B cell (primary cell): Measurements from ENCODE around the gene GIT1. TPM values are rescaled to one million over a fixed set of nuclear protein-coding genes. Genes with fewer than 3 reads are reported as not detected.

Experiments used
- ATAC-seq: fragments of 200-7000 bp; cut with Tn5 transposase; one replicate; pipeline ENCODE4 v1.10.0; 2021; ENCODE audit warnings: low read depth, mild to moderate bottlenecking, moderate number of reproducible peaks, moderate library complexity
- CTCF ChIA-PET: fragments of 350-600 bp; sonication (Branson Sonifier 250); formaldehyde crosslinking; loops from one replicate; lab custom pipeline; 2021; ENCODE audit warnings: antibody characterized with exemption, inconsistent platforms; lab: Charles Lee
- POLR2A ChIA-PET: fragments of 350-600 bp; sonication (Branson Sonifier 250); formaldehyde crosslinking; loops from one replicate; lab custom pipeline; 2021; ENCODE audit warnings: antibody characterized with exemption; lab: Charles Lee
- DNase-seq: peaks from one replicate; pipeline ENCODE4 v3.0.0; 2013
- H2AFZ ChIP-seq: 2 replicates; pipeline ENCODE4 v1.6.1; 2012; ENCODE audit warnings: mild to moderate bottlenecking, low read depth, low read length; ENCODE audit not compliant: insufficient read depth, poor library complexity, severe bottlenecking
- H3K27ac ChIP-seq, 2 donors: 1 replicate in 1 of 2; 2 replicates in 1 of 2; pipeline ENCODE4 v1.5.1; 2012 to 2013; ENCODE audit warnings: low read length in 2 of 2, mild to moderate bottlenecking in 2 of 2, moderate library complexity in 1 of 2
- H3K27me3 ChIP-seq, 4 experiments: fragments of 200-600 bp in 1 of 4; sonication (generic) in 1 of 4; replicated peaks in 1 of 4; 1 replicate in 2 of 4; 2 replicates in 2 of 4; pipeline versions ENCODE4 v1.6.1 to v1.7.0; 2013 to 2016; ENCODE audit warnings: low read length in 3 of 4, mild to moderate bottlenecking in 2 of 4, mixed read lengths in 1 of 4, moderate library complexity in 1 of 4; ENCODE audit not compliant: insufficient read depth in 4 of 4, control insufficient read depth in 3 of 4; ENCODE audit errors: control extremely low read depth in 1 of 4
- H3K36me3 ChIP-seq, 2 experiments: replicated peaks in 1 of 2; 1 replicate in 1 of 2; 2 replicates in 1 of 2; pipeline versions ENCODE4 v1.6.1 to v1.7.1; 2013; ENCODE audit warnings: low read length in 1 of 2; ENCODE audit not compliant: insufficient read depth in 2 of 2, control insufficient read depth in 1 of 2; ENCODE audit errors: control extremely low read depth in 1 of 2, extremely low read depth in 1 of 2
- H3K4me1 ChIP-seq, 2 donors: fragments of 200-600 bp in 1 of 2; sonication (generic) in 1 of 2; 1 replicate in 1 of 2; 2 replicates in 1 of 2; pipeline versions ENCODE4 v1.5.1 to v1.6.1; 2013 to 2017; ENCODE audit warnings: low read length in 2 of 2; ENCODE audit not compliant: control insufficient read depth in 2 of 2, insufficient read depth in 2 of 2
- H3K4me2 ChIP-seq: replicated peaks from 2 replicates; pipeline ENCODE3; 2012; ENCODE audit warnings: mild to moderate bottlenecking, low read depth, low read length; ENCODE audit not compliant: poor library complexity, severe bottlenecking
- H3K4me3 ChIP-seq, 5 experiments: fragments of 200-600 bp in 1 of 5; sonication (generic) in 1 of 5; 1 replicate in 3 of 5; 2 replicates in 2 of 5; pipeline versions ENCODE4 v1.5.1 to v1.7.0; 2011 to 2016; ENCODE audit warnings: low read length in 4 of 5, mild to moderate bottlenecking in 4 of 5, low read depth in 2 of 5, control low read depth in 1 of 5, moderate library complexity in 1 of 5; ENCODE audit not compliant: insufficient read depth in 1 of 5; ENCODE audit errors: control extremely low read depth in 1 of 5, extremely low read depth in 1 of 5
- H3K79me2 ChIP-seq: fragments of 200-600 bp; sonication (generic); one replicate; pipeline ENCODE4 v1.6.0; 2016; ENCODE audit warnings: low read length; ENCODE audit not compliant: control insufficient read depth, insufficient read depth
- H3K9ac ChIP-seq: fragments of 200-600 bp; sonication (generic); 2 replicates; pipeline ENCODE4 v1.6.1; 2017; ENCODE audit warnings: mild to moderate bottlenecking, low read length, moderate library complexity
- H3K9me3 ChIP-seq, 3 donors: one replicate each; pipeline versions ENCODE4 v1.6.1 to v1.7.1; 2013; ENCODE audit warnings: low read length in 2 of 3; ENCODE audit not compliant: control insufficient read depth in 2 of 3, insufficient read depth in 1 of 3; ENCODE audit errors: control extremely low read depth in 1 of 3
- H4K20me1 ChIP-seq: 2 replicates; pipeline ENCODE4 v1.6.0; 2012; ENCODE audit warnings: mild to moderate bottlenecking, low read length; ENCODE audit not compliant: insufficient read depth, control insufficient read depth, poor library complexity, severe bottlenecking
- H3K27ac Mint-ChIP-seq: one replicate; pipeline ENCODE4 v1.8.0; 2021; ENCODE audit warnings: mixed read lengths
- H3K27me3 Mint-ChIP-seq: one replicate; pipeline ENCODE4 v1.8.0; 2021; ENCODE audit warnings: mixed read lengths
- H3K4me1 Mint-ChIP-seq: one replicate; pipeline ENCODE4 v1.8.0; 2021; ENCODE audit warnings: mixed read lengths
- H3K4me3 Mint-ChIP-seq: one replicate; pipeline ENCODE4 v1.8.0; 2021; ENCODE audit warnings: mixed read lengths
- H3K9me3 Mint-ChIP-seq: one replicate; pipeline ENCODE4 v1.8.0; 2022; ENCODE audit warnings: mixed read lengths; ENCODE audit not compliant: insufficient read depth
- CTCF ChIP-seq: fragments of 200-600 bp; IDR thresholded peaks from one replicate; pipeline ENCODE4 v1.8.0; 2022; ENCODE audit warnings: antibody characterized with exemption, mild to moderate bottlenecking
- EZH2 ChIP-seq: IDR thresholded peaks from 2 replicates; pipeline ENCODE4 v1.6.1; 2012; ENCODE audit warnings: borderline replicate concordance, low read depth, mild to moderate bottlenecking, moderate library complexity, low read length; ENCODE audit not compliant: insufficient read depth, poor library complexity, severe bottlenecking
- WGBS: methylation state at CpG from one replicate; pipeline ENCODE4 v1.1.5; 2013; ENCODE audit warnings: missing lambda C conversion rate; ENCODE audit not compliant: insufficient coverage; 5-methylcytosine and 5-hydroxymethylcytosine counted together
- intact Hi-C: fragments of 100-400 bp; cut with micrococcal nuclease; formaldehyde crosslinking; loops from one replicate; pipeline ENCODE4 v1.10.0; 2022
- polyA plus RNA-seq: library from polyadenylated mRNA; depleted of rRNA; stranded (reverse); fragments of >200 nt; gene quantifications from 2 replicates; pipeline ENCODE4 v1.2.3, GENCODE V29; 2012
- total RNA-seq, 2 donors: library from RNA; stranded (reverse); fragments of 120-200 nt in 1 of 2; gene quantifications; 1 replicate in 1 of 2; 2 replicates in 1 of 2; pipeline versions ENCODE4 v1.2.3 to v1.2.4, GENCODE V29; 2013 to 2022

The GIT1 gene
- total and polyA plus RNA-seq, 2 donors (not counting 1 experiment from before 2014, with no cell fraction given): 49.3 to 61.9 TPM

GRCh38 chr17:29563816-29564215 is 25.6 kb downstream of the GIT1 start:
- peak; percentile 77 for DNase-seq

More at GRCh38 chr17:29563816-29564215, 25.6 kb downstream of the GIT1 start:
- Mint-ChIP-seq H3K27me3 (no peaks in the 10 kb centered on the region), H3K27ac (peak overlapping the region; percentile 94), H3K4me1 (peaks cover 61% of the 10 kb centered on the region), H3K4me3 (peak overlapping the region; percentile 86), H3K9me3 (no peaks in the 10 kb centered on the region)
- WGBS: 22% methylated on average over 1 of the region's 3 CpGs
- Histone ChIP-seq H3K79me2 (peaks cover 26% of the 10 kb centered on the region), H4K20me1 (no peaks in the 10 kb centered on the region), H3K27me3 (no peaks in the 10 kb centered on the region), H3K4me2 (peak overlapping the region; percentile 100), H2AFZ (no peak overlapping the region), H3K9ac (no peak overlapping the region), H3K4me3 (no peak overlapping the region), H3K9me3 (no peaks in the 10 kb centered on the region), H3K27ac (peak overlapping the region; percentile 32 to 52), H3K4me1 (peaks cover 65 to 75% of the 10 kb centered on the region in 2 donors), H3K36me3 (peaks cover 0 to 9% of the 10 kb centered on the region in 2 experiments)
- ChIA-PET POLR2A (interaction anchor here (0.7 to 1.1 kb wide), 4 partner anchors 9 to 270 kb away, joined by 3 to 4 read pairs (median 3); partner anchors contain the start of gene NUFIP2), CTCF (interaction anchor here (0.6 to 7.9 kb wide), 7 partner anchors 8 to 321 kb away, joined by 3 to 39 read pairs (median 5); no protein-coding TSS in a partner anchor)
- peak; percentile 14 for TF ChIP-seq CTCF
- TF ChIP-seq EZH2: no peak
- peak; percentile 5 for ATAC-seq
- intact Hi-C loops: loop anchor here (10.0 kb wide), 3 partner anchors 419 to 919 kb away; partner anchors contain the start of genes BLTP2 and PHF12
